HepG2 (cell line): ENCODE measurements around the gene NCOA1. TPM values are rescaled to one million over a fixed set of nuclear protein-coding genes. Genes with fewer than 3 reads are reported as not detected.

ENCODE experiments used
- ATAC-seq: fragments of 200-7000 bp; cut with Tn5 transposase; 3 replicates; pipeline ENCODE4 v1.9.1; 2020; ENCODE audit warnings: mild to moderate bottlenecking, moderate library complexity
- BruUV-seq: library from RNA; stranded (reverse); fragments of 400-500 nt; replicated peaks from 2 replicates; lab custom pipeline; 2021; lab: Mats Ljungman, UMichigan
- CTCF ChIA-PET: fragments of 300-600 bp; formaldehyde crosslinking; extraction: SDS; loops from one replicate; lab custom pipeline; 2021; ENCODE audit warnings: low total read pairs, inconsistent platforms, low intra/inter-chr PET ratio; lab: Yijun Ruan, JAX
- POLR2A ChIA-PET: fragments of 350-600 bp; sonication (Branson Sonifier 250); formaldehyde crosslinking; loops from one replicate; lab custom pipeline; 2020; ENCODE audit warnings: antibody characterized with exemption, inconsistent platforms; lab: Yijun Ruan, JAX
- DNase-seq: peaks from one replicate; pipeline ENCODE4 v3.0.0-alpha.2; 2015; ENCODE audit warnings: low spot score
- FAIRE-seq: peaks from 3 replicates; lab custom pipeline; 2011; peaks lifted over from hg19 to GRCh38; lab: Jason Lieb, UNC
- H2AFZ ChIP-seq: one replicate; pipeline ENCODE4 v1.6.1; 2011; ENCODE audit warnings: low read length, inconsistent platforms
- H3K27ac ChIP-seq: fragments of 300-600 bp; 3 replicates; pipeline ENCODE4 v1.8.0; 2011; ENCODE audit warnings: mixed run types, mild to moderate bottlenecking, mixed read lengths, low read length, inconsistent platforms; ENCODE audit not compliant: insufficient read depth; ENCODE audit errors: extremely low read length
- H3K27me3 ChIP-seq, 2 experiments: fragments of 200-600 bp in 1 of 2; 2 replicates in 1 of 2; 3 replicates in 1 of 2; pipeline versions ENCODE4 v1.6.0 to v1.8.0; 2011; ENCODE audit warnings: low read length in 2 of 2, mild to moderate bottlenecking in 2 of 2, moderate library complexity in 2 of 2, inconsistent platforms in 1 of 2; ENCODE audit not compliant: insufficient read depth in 2 of 2, control insufficient read depth in 1 of 2
- H3K36me3 ChIP-seq, 2 experiments: fragments of 200-600 bp in 1 of 2; replicated peaks in 1 of 2; 2 replicates in 1 of 2; 3 replicates in 1 of 2; pipeline versions ENCODE4 v1.5.1 to v1.8.0; 2011; ENCODE audit warnings: low read length in 2 of 2, inconsistent platforms in 1 of 2; ENCODE audit not compliant: insufficient read depth in 2 of 2, control insufficient read depth in 1 of 2
- H3K4me1 ChIP-seq: 2 replicates; pipeline ENCODE4 v1.5.1; 2012; ENCODE audit warnings: low read length, inconsistent platforms; ENCODE audit not compliant: insufficient read depth
- H3K4me2 ChIP-seq: 2 replicates; pipeline ENCODE4 v1.6.0; 2011; ENCODE audit warnings: low read depth, low read length, inconsistent platforms
- H3K4me3 ChIP-seq, 3 experiments: fragments of 200-600 bp in 1 of 3; sonication (generic), shearing (Covaris generic) in 1 of 3; replicated peaks in 1 of 3; 2 replicates each; pipeline ENCODE4 v1.5.1; 2011 to 2016; ENCODE audit warnings: low read length in 3 of 3, inconsistent platforms in 2 of 3, low read depth in 2 of 3, mild to moderate bottlenecking in 2 of 3, control low read depth in 1 of 3, mixed read lengths in 1 of 3; ENCODE audit not compliant: insufficient read depth in 1 of 3
- H3K79me2 ChIP-seq: one replicate; pipeline ENCODE4 v1.6.1; 2011; ENCODE audit warnings: low read length, inconsistent platforms; ENCODE audit not compliant: insufficient read depth
- H3K9ac ChIP-seq: 2 replicates; pipeline ENCODE4 v1.6.0; 2011; ENCODE audit warnings: mild to moderate bottlenecking, low read depth, low read length, inconsistent platforms; ENCODE audit not compliant: insufficient read depth
- H3K9me3 ChIP-seq: 2 replicates; pipeline ENCODE4 v1.5.1; 2012; ENCODE audit warnings: mild to moderate bottlenecking, low read length
- H4K20me1 ChIP-seq: 2 replicates; pipeline ENCODE4 v1.6.0; 2011; ENCODE audit warnings: inconsistent platforms, mild to moderate bottlenecking, low read length, moderate library complexity; ENCODE audit not compliant: insufficient read depth
- ARHGAP35 ChIP-seq: sonication (generic); formaldehyde crosslinking; IDR thresholded peaks from 2 replicates; pipeline ENCODE4 v1.9.0; 2022; ENCODE audit warnings: mild to moderate bottlenecking, inconsistent platforms, moderate library complexity, missing genetic modification reagents, borderline replicate concordance
- HOXA7 ChIP-seq: sonication (generic); formaldehyde crosslinking; IDR thresholded peaks from 2 replicates; pipeline ENCODE4 v1.8.1; 2022; ENCODE audit warnings: mild to moderate bottlenecking, missing genetic modification reagents, moderate library complexity
- JDP2 ChIP-seq: sonication (generic); formaldehyde crosslinking; IDR thresholded peaks from 2 replicates; pipeline ENCODE4 v1.8.1; 2022; ENCODE audit warnings: missing genetic modification reagents, borderline replicate concordance
- KDM4B ChIP-seq: sonication (generic); formaldehyde crosslinking; IDR thresholded peaks from 2 replicates; pipeline ENCODE4 v1.4.0; 2020; ENCODE audit warnings: missing genetic modification reagents
- MED1 ChIP-seq: sonication (generic); formaldehyde crosslinking; IDR thresholded peaks from 2 replicates; pipeline ENCODE4 v1.4.0; 2020; ENCODE audit warnings: missing genetic modification reagents
- RFX5 ChIP-seq: IDR thresholded peaks from 2 replicates; pipeline ENCODE4 v1.6.1; 2011; ENCODE audit warnings: low read depth, low read length, improper control_type of control experiment
- SNAI1 ChIP-seq: sonication (generic); formaldehyde crosslinking; IDR thresholded peaks from 2 replicates; pipeline ENCODE4 v1.5.0; 2020; ENCODE audit warnings: mild to moderate bottlenecking, missing genetic modification reagents, borderline replicate concordance
- SRSF9 ChIP-seq: fragments of 200-400 bp; formaldehyde crosslinking; IDR thresholded peaks from 2 replicates; pipeline ENCODE4 v1.6.1; 2018; ENCODE audit warnings: borderline replicate concordance, mild to moderate bottlenecking, low read depth, low read length; ENCODE audit not compliant: insufficient read depth, poor library complexity, severe bottlenecking
- TBL1XR1 ChIP-seq: fragments of 150-350 bp; IDR thresholded peaks from 2 replicates; pipeline ENCODE4 v1.6.1; 2014; ENCODE audit warnings: borderline replicate concordance, low read length; ENCODE audit not compliant: partially characterized antibody
- TSC22D2 ChIP-seq: sonication (generic); formaldehyde crosslinking; IDR thresholded peaks from 2 replicates; pipeline ENCODE4 v1.5.1; 2020; ENCODE audit warnings: missing genetic modification reagents, mild to moderate bottlenecking, borderline replicate concordance
- ZBTB1 ChIP-seq: sonication (generic); formaldehyde crosslinking; IDR thresholded peaks from 2 replicates; pipeline ENCODE4 v1.4.0; 2020; ENCODE audit warnings: missing genetic modification reagents, borderline replicate concordance
- ZNF430 ChIP-seq: sonication (generic); formaldehyde crosslinking; IDR thresholded peaks from 2 replicates; pipeline ENCODE4 v1.9.0; 2021; ENCODE audit warnings: mild to moderate bottlenecking, missing genetic modification reagents
- ZNF562 ChIP-seq: sonication (generic); formaldehyde crosslinking; IDR thresholded peaks from 2 replicates; pipeline ENCODE4 v1.8.0; 2022; ENCODE audit warnings: missing genetic modification reagents, borderline replicate concordance
- ZSCAN29 ChIP-seq: sonication (generic); formaldehyde crosslinking; conservative IDR thresholded peaks from 2 replicates; pipeline ENCODE4 v1.4.0; 2020; ENCODE audit warnings: mild to moderate bottlenecking, missing genetic modification reagents
- WGBS: methylation state at CpG from one replicate; pipeline ENCODE4 v1.1.6; 2017; ENCODE audit warnings: low lambda C conversion rate; 5-methylcytosine and 5-hydroxymethylcytosine counted together
- in situ Hi-C: cut with HindIII; loops from 2 replicates; pipeline ENCODE4 v1.10.0; 2017; ENCODE audit warnings: low pct_unique_long_range_greater_than_20kb; ENCODE audit not compliant: extremely low pct_ligation_motif_present
- intact Hi-C: fragments of 100-400 bp; cut with micrococcal nuclease; formaldehyde crosslinking; loops from one replicate; pipeline ENCODE4 v1.10.0; 2022; ENCODE audit not compliant: unreplicated experiment
- polyA plus RNA-seq, 8 experiments: library from polyadenylated mRNA; depleted of rRNA in 3 of 8; stranded (reverse) in 7 of 8; unstranded in 1 of 8; fragments of >200 nt; fragmentation: Illumina TruSeq in 4 of 8; extraction: Trizol in 4 of 8; gene quantifications; 2 replicates each; pipeline versions ENCODE4 v1.2.1 to v1.2.3, GENCODE V29; 2011 to 2016; ENCODE audit warnings: low read depth in 4 of 8, missing spikeins in 1 of 8, mixed read lengths in 1 of 8; ENCODE audit not compliant: insufficient read depth in 1 of 8
- total RNA-seq, 5 experiments: library from RNA; depleted of rRNA; stranded (reverse); fragments of >200 nt; fragmentation: Illumina TruSeq; extraction: Trizol; gene quantifications; 2 replicates each; pipeline ENCODE4 v1.2.3, GENCODE V29; 2016; ENCODE audit warnings: low read depth in 1 of 5

Gene NCOA1
- total and polyA plus RNA-seq, 2 of the 13 experiments (the other 11 are each of a cell fraction or from before 2014, with no cell fraction given): 10.0 to 10.4 TPM

DNA sequence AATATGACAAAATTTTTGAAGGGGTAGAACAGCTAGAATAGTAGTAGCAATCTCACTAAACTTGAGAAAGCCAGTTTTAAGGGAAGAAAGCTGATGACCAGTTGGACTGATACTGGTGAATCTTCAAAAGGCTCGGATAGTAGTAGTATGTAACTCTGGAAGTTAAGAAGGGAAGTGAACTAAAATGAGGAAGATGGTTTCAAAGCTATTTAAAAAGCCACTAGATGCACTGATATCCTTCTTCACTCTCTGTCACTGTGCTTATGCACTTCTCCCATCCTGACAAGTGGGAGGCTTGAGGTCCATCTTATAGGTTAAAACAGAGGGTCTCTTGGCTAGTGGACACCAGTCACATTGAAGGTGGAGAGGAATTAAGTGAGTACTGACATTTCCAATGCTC is 141.1 kb downstream of the NCOA1 start (continued):
- TF ChIP-seq ZNF430 (no peak), ZNF562 (CRISPR knock-in tag) (no peak), RFX5 (no peak), TSC22D2 (CRISPR knock-in tag) (no peak), HOXA7 (CRISPR knock-in tag) (no peak)
- TF ChIP-seq, all 625 proteins: peak for 0

DNA sequence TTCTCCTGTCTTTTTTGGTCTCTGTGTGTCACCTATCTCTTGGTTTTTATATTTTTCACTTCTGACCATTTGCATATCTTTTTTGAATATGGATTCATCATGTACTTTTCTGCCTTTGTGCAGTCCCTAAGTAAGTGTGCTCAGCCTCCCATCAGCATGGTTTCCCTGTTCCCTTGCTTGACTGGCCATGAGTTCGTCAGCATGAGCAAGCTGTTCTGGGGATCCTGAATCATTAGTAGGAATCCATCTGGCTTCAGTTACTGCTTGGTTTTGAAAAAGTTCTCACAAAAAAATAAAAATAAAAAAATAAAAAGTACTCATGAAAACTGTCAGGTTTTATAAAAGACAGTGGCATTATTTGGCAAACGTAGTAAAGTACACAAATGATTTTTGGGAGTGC is 144.1 kb downstream of the NCOA1 start:
- in situ Hi-C loops: no loop called here
- H3K9ac ChIP-seq: no peak overlapping the region
- no peak overlapping the region for H3K4me2 ChIP-seq
- FAIRE-seq (no peak), ATAC-seq (no peak), DNase-seq (no peak)
- no peaks in the 10 kb centered on the region for H3K4me1 ChIP-seq
- H3K4me3 ChIP-seq: no peak overlapping the region
- no peaks in the 10 kb centered on the region for H3K9me3 ChIP-seq
- POLR2A ChIA-PET: no interaction called here
- H4K20me1 ChIP-seq: no peaks in the 10 kb centered on the region
- BruUV-seq: no TSS peak
- CTCF ChIA-PET: no interaction called here
- WGBS: 72% methylated on average over 2 of the region's 2 CpGs
- H3K36me3 ChIP-seq: no peaks in the 10 kb centered on the region
- no peak overlapping the region for H2AFZ ChIP-seq
- H3K79me2 ChIP-seq: no peaks in the 10 kb centered on the region
- intact Hi-C loops: no loop called here
- H3K27ac ChIP-seq: no peak overlapping the region
- no peak for TF ChIP-seq TBL1XR1
- no peak for TF ChIP-seq ZSCAN29 (CRISPR knock-in tag)
- TF ChIP-seq ZBTB1 (CRISPR knock-in tag): no peak
- no peak for TF ChIP-seq SNAI1
- TF ChIP-seq SRSF9: no peak
- no peak for TF ChIP-seq MED1 (CRISPR knock-in tag)
- TF ChIP-seq JDP2 (CRISPR knock-in tag): no peak
- no peak for TF ChIP-seq KDM4B (CRISPR knock-in tag)
- TF ChIP-seq ARHGAP35 (CRISPR knock-in tag): no peak
- H3K27me3 ChIP-seq: no peaks in the 10 kb centered on the region
